ENCODE results near the gene YTHDF2. TPM values are rescaled to one million over a fixed set of nuclear protein-coding genes. Genes with fewer than 3 reads are reported as not detected.

Gene YTHDF2
- total RNA-seq, 2 experiments from 2014 or later = 72.2 to 82.1 TPM

DNA sequence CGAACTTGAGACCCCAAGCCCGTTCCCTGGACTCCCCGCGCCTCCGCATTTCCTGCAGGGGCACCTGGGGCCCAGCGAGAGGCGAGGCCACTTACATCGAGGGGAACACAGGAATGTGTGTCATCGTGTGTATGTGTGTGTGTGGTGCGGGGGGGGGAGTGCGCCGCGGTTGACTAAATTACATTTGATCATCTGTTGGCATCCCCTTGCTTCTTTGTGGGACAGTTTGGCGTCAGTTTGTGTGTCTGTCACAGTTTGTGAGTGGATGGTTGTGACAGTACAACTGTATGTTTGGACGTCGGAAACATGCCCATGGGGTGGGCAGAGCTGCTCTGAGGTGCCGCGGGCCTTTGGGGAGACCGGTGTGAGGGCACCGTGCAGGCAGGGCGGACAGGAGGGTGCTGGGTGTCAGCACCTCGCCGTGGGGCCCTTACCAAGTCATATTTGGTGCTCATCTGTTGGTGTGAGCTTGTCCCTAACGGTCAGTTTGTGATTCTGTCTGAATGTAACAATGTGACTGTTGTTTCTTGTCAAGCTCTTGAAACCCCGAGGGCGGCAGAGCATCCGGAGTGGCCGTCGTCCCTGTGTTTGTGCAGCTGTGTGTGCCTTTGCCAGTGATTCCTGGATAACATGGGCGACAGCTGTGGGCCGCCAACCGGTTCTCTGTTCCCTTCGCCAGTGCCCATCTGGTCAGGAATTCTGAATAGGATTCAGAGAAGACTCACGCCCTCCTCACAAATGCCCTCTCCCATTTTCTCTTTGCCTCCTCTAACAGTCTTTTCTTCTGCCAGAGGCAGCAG, 76.1 kb downstream of the YTHDF2 start:
- Mint-ChIP-seq H3K27ac (no peak overlapping the region), H3K4me3 (no peak overlapping the region), H3K4me1 (ENCODE audit: low read depth) (peaks cover 2% of the 10 kb centered on the region), H3K36me3 (ENCODE audit: low read depth) (no peaks in the 10 kb centered on the region), H3K9me3 (no peaks in the 10 kb centered on the region), H3K27me3 (peaks cover 50% of the 10 kb centered on the region)
- DNase-seq = peak; percentile 6
- ATAC-seq = no peak
- intact Hi-C loops (cut with micrococcal nuclease) = no loop called here
- TF ChIP-seq, protein P1, sequence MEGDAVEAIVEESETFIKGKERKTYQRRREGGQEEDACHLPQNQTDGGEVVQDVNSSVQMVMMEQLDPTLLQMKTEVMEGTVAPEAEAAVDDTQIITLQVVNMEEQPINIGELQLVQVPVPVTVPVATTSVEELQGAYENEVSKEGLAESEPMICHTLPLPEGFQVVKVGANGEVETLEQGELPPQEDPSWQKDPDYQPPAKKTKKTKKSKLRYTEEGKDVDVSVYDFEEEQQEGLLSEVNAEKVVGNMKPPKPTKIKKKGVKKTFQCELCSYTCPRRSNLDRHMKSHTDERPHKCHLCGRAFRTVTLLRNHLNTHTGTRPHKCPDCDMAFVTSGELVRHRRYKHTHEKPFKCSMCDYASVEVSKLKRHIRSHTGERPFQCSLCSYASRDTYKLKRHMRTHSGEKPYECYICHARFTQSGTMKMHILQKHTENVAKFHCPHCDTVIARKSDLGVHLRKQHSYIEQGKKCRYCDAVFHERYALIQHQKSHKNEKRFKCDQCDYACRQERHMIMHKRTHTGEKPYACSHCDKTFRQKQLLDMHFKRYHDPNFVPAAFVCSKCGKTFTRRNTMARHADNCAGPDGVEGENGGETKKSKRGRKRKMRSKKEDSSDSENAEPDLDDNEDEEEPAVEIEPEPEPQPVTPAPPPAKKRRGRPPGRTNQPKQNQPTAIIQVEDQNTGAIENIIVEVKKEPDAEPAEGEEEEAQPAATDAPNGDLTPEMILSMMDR (IDR thresholded peaks at IDR 0.05) = no peak
- CTCF ChIA-PET = no interaction called here
- POLR2A ChIA-PET = no interaction called here

DNA sequence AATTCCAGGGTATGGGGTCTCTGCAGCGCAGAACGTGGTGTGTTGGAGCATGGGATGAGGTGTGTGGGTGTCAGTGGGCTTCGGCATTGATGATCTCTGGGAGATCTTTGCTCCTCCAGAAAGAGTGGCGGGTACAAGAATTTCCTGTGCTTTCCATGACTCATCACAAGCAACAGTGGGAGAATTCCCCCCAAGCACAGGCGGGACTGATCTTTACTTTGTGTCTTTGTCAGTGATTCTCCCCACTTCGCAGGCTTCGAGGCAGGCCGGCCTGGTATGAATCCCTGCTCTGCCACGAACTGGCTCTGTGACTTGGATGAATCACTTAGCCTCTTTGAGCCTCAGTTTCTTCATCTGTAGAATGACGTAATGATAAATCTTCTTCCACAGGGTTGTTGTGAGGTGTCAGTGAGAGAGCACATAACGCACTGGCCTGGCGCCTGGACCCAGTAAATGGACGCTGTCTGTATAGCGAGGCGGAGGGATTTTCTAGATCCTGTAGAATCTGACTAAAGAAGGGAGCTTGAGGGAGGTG, 77.3 kb downstream of the YTHDF2 start:
- POLR2A ChIA-PET = no interaction called here
- intact Hi-C loops (cut with micrococcal nuclease) = no loop called here
- TF ChIP-seq, protein P1 (IDR thresholded peaks at IDR 0.05) = no peak
- H3K36me3 Mint-ChIP-seq (ENCODE audit: low read depth) = no peaks in the 10 kb centered on the region
- ATAC-seq = no peak
- peaks cover 50% of the 10 kb centered on the region for H3K27me3 Mint-ChIP-seq
- no peak overlapping the region for H3K4me3 Mint-ChIP-seq
- H3K9me3 Mint-ChIP-seq = no peaks in the 10 kb centered on the region
- H3K4me1 Mint-ChIP-seq (ENCODE audit: low read depth) = peaks cover 2% of the 10 kb centered on the region
- no peak overlapping the region for H3K27ac Mint-ChIP-seq
- no peak for DNase-seq
- CTCF ChIA-PET = interaction anchor here (0.6 to 2.2 kb wide), 3 partner anchors 20 to 63 kb away, joined by 3 to 8 read pairs (median 3); no protein-coding TSS in a partner anchor

DNA sequence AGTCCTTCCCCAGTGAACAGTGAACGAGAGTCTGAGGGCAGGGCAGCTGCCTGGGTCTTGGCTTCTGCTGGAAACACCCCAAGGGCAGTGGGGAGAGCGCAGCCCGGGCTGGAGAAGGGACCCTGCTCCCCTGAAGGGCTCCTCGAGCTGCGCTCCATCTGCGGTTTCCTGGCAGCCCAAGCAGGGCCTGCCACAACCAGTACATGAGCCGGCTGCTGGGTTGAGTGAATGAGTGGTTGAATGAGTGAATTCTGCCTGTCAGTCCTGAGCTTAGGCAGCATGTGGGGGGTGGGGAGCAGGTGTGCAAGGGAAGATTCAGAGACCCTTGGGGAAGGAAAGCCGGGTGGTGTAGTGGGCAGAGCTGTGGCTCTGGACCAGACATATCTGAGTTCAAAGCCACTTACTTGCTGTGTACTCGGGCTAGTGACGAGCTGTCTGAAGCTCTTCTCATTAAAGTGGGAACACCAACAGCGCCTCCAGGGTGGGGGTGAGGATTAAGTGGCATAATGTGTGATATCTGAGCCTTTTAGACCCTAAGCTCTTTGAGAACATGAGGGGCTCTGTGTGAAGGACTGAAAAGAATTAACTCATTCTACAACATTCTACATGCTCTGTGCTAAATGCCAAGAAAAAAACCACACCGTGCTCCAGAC, 78.9 kb downstream of the YTHDF2 start:
- ChIA-PET CTCF (interaction anchor here (0.7 to 2.2 kb wide), 4 partner anchors 11 to 62 kb away, joined by 3 to 8 read pairs (median 4); no protein-coding TSS in a partner anchor), POLR2A (interaction anchor here (1.0 kb wide), 1 partner anchor 13 kb away, joined by 3 read pairs; no protein-coding TSS in a partner anchor)
- intact Hi-C loops (cut with micrococcal nuclease) = no loop called here
- TF ChIP-seq, protein P1 (IDR thresholded peaks at IDR 0.05) = no peak
- peaks cover 44% of the 10 kb centered on the region for H3K27me3 Mint-ChIP-seq
- no peak for DNase-seq
- no peaks in the 10 kb centered on the region for H3K36me3 Mint-ChIP-seq (ENCODE audit: low read depth)
- no peaks in the 10 kb centered on the region for H3K9me3 Mint-ChIP-seq
- H3K27ac Mint-ChIP-seq = no peak overlapping the region
- no peak for ATAC-seq
- no peak overlapping the region for H3K4me3 Mint-ChIP-seq
- peaks cover 2% of the 10 kb centered on the region for H3K4me1 Mint-ChIP-seq (ENCODE audit: low read depth)

DNA sequence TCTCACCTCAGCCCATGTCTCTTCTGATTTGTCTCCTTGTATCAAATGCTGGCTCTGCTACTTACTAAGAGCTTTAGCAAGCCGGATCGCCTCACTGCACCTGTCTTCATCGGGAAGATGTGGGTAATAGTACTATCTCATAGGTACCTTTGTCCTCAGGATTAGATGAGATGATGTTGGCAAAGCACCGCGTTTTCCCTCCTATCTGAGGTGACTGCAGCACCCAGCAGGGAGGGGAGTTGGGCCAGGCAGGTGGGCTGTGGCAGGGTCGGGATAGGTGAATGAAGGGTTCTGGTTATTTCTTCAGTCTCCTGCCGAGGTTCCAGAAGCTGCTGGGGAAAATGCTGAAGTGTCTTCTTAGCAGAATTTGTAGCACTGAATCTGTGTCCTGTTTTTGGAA, 80.4 kb downstream of the YTHDF2 start:
- intact Hi-C loops (cut with micrococcal nuclease) = no loop called here
- H3K4me3 Mint-ChIP-seq = no peak overlapping the region
- TF ChIP-seq, protein P1 (IDR thresholded peaks at IDR 0.05) = no peak
- no peaks in the 10 kb centered on the region for H3K36me3 Mint-ChIP-seq (ENCODE audit: low read depth)
- ATAC-seq = no peak
- H3K9me3 Mint-ChIP-seq = no peaks in the 10 kb centered on the region
- H3K27me3 Mint-ChIP-seq = peaks cover 34% of the 10 kb centered on the region
- H3K4me1 Mint-ChIP-seq (ENCODE audit: low read depth) = peaks cover 2% of the 10 kb centered on the region
- DNase-seq = no peak
- no peak overlapping the region for H3K27ac Mint-ChIP-seq
- ChIA-PET CTCF (interaction anchor here (1.5 kb wide), 1 partner anchor 65 kb away, joined by 4 read pairs; no protein-coding TSS in a partner anchor), POLR2A (no interaction called here)

All from activated CD8-positive, alpha-beta T cell treated with anti-CD3 and anti-CD28 coated beads for 36 hours (primary cell).